ENCODE measurements around the gene C5orf15. TPM values are rescaled to one million over a fixed set of nuclear protein-coding genes. Genes with fewer than 3 reads are reported as not detected.

Gene C5orf15
- total RNA-seq, 4 donors from 2014 or later = 12.4 to 92.6 (median 36.2) TPM

- TF ChIP-seq POLR2A (IDR thresholded peaks at IDR 0.05) = no peak
- no peak for TF ChIP-seq CTCF (IDR thresholded peaks at IDR 0.05)
- Histone ChIP-seq H3K36me3 (no peaks in the 10 kb centered on the region), H3K4me3 (no peak overlapping the region), H3K27me3 (no peaks in the 10 kb centered on the region), H3K9me3 (no peaks in the 10 kb centered on the region), H3K4me1 (peaks cover 0 to 13% (median 6%) of the 10 kb centered on the region in 4 donors), H3K27ac (peak overlapping the region in 1 of 4 donors; percentile 63)
- no peak for DNase-seq
Measured at GRCh38 chr5:133933169-133933509, 35.3 kb downstream of the C5orf15 start.

GRCh38 chr5:133932441-133933168, 35.8 kb downstream of the C5orf15 start:
- peak in 2 of 3 donors; percentile 79 to 82 for DNase-seq

DNA sequence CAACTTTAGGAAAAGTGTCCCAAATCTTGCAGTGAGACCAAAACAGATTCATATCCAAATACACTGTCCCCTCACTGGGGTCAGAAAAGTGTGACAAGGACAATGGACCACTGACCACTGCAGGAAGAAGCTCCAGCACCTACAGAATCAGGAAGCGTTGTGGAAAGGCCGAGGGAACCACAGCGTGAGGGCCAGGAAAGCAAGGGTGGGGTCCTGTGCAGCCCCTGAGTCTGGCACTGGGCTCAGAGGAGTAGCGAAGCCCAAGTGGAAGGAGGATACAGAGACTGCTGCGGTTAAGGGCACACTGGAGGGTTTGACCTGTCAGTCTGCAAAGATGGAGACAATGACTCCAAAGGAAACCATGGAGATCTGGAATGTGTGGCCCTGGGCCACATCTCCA, 36.9 kb downstream of the C5orf15 start:
- Histone ChIP-seq H3K4me3 (no peak overlapping the region), H3K27ac (no peak overlapping the region), H3K4me1 (peaks cover 0 to 13% (median 3%) of the 10 kb centered on the region in 4 donors), H3K36me3 (no peaks in the 10 kb centered on the region), H3K27me3 (no peaks in the 10 kb centered on the region), H3K9me3 (no peaks in the 10 kb centered on the region)
- TF ChIP-seq CTCF (IDR thresholded peaks at IDR 0.05) (no peak), POLR2A (IDR thresholded peaks at IDR 0.05) (no peak)
- DNase-seq = no peak

More at GRCh38 chr5:133932441-133933168, 35.8 kb downstream of the C5orf15 start:
- peak overlapping the region in 1 of 4 donors; percentile 63 for H3K27ac ChIP-seq
- H3K9me3 ChIP-seq = no peaks in the 10 kb centered on the region
- no peaks in the 10 kb centered on the region for H3K27me3 ChIP-seq
- H3K36me3 ChIP-seq = no peaks in the 10 kb centered on the region
- TF ChIP-seq CTCF (IDR thresholded peaks at IDR 0.05) = no peak
- no peak for TF ChIP-seq POLR2A (IDR thresholded peaks at IDR 0.05)
- H3K4me3 ChIP-seq = no peak overlapping the region
- H3K4me1 ChIP-seq = peaks cover 0 to 13% (median 3%) of the 10 kb centered on the region in 4 donors

DNA sequence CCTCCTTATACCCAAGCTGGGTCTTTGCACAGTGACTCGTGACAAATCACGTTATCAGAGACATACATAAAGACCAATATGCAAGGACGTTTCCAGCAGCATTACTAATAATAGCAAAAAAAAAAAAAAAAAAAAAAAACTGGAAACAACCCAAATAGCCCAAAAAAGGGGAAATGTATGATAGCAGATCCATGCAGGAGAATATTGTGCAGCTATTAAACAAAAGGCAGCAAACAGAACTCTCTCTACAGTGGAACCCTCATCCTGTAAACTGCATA, 37.7 kb downstream of the C5orf15 start:
- H3K4me3 ChIP-seq = peak overlapping the region in 1 of 4 donors; percentile 33
- no peak for TF ChIP-seq POLR2A (IDR thresholded peaks at IDR 0.05)
- no peak for TF ChIP-seq CTCF (IDR thresholded peaks at IDR 0.05)
- H3K27ac ChIP-seq = peak overlapping the region in 1 of 4 donors; percentile 66
- peaks cover 0 to 13% (median 3%) of the 10 kb centered on the region in 4 donors for H3K4me1 ChIP-seq
- no peaks in the 10 kb centered on the region for H3K27me3 ChIP-seq
- no peaks in the 10 kb centered on the region for H3K9me3 ChIP-seq
- DNase-seq = no peak
- H3K36me3 ChIP-seq = no peaks in the 10 kb centered on the region

DNA sequence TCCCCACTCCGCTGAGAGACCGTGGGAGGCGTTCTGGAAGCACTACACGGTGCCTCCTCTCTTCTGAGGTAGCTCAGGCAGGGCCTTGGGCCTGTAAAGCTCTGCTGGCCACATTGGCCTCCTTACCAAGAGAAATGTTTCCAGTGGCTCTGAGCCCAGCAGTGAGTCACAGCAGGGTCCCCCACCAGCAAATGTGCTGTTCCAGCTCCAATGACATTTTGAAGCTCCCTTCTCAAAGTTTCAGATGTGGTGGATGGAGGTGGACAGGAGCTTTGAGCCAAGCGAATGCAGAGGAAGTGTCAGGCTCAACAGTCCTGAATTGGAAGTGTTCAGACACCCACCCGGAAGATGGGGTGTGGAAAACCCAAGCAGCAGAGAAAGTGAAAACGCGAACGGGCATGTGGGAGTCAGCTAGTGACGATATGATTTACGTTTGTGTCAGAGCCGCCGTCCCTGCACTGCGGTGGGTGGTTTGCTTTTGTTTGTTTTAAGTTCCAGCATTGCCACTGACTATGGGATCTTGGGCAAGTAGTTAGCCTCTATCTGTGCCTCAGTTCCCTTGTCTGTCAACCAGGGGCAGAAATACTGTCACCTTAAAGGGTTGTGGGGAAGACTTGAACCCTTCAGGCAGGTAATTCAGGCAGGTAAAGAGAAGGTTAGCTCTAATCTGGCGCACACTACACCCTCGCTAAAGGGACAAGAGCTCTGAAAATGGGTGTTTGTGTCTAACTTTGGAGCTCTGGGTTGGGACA, 38.2 kb downstream of the C5orf15 start:
- Histone ChIP-seq H3K27ac (peak overlapping the region in 1 of 4 donors; percentile 66), H3K4me1 (peaks cover 0 to 13% (median 3%) of the 10 kb centered on the region in 4 donors), H3K9me3 (no peaks in the 10 kb centered on the region), H3K27me3 (no peaks in the 10 kb centered on the region), H3K36me3 (no peaks in the 10 kb centered on the region), H3K4me3 (peak overlapping the region in 1 of 4 donors; percentile 33)
- no peak for TF ChIP-seq CTCF (IDR thresholded peaks at IDR 0.05)
- DNase-seq = peak in 2 of 3 donors; percentile 71 to 73
